ENCODE results near the gene RNF123.

Gene RNF123

GRCh38 chr3:49724586-49724985 lies 35.2 kb downstream of the RNF123 start:
- ATAC-seq (replicated peaks) (peak; percentile 18), DNase-seq (peak; percentile 20 to 30 (median 24))
- Mint-ChIP-seq H3K4me1 (ENCODE audit: low read depth in 2 of 2) (peaks cover 22 to 27% of the 10 kb centered on the region in 2 donors), H3K36me3 (ENCODE audit: insufficient read depth) (peaks cover 44% of the 10 kb centered on the region), H3K27me3 (no peaks in the 10 kb centered on the region), H3K27ac (peak overlapping the region; percentile 95 to 99), H3K4me3 (peak overlapping the region; percentile 89 to 96), H3K9me3 (no peaks in the 10 kb centered on the region)

GRCh38 chr3:49725906-49726681 lies 36.7 kb downstream of the RNF123 start:
- ATAC-seq (replicated peaks) (no peak), DNase-seq (no peak)
- H3K27ac Mint-ChIP-seq = peak overlapping the region; percentile 95 to 99
- H3K27me3 Mint-ChIP-seq = no peaks in the 10 kb centered on the region
- H3K9me3 Mint-ChIP-seq = no peaks in the 10 kb centered on the region
- no peak overlapping the region for H3K4me3 Mint-ChIP-seq
- H3K36me3 Mint-ChIP-seq (ENCODE audit: insufficient read depth) = peaks cover 41% of the 10 kb centered on the region
- H3K4me1 Mint-ChIP-seq (ENCODE audit: low read depth in 2 of 2) = peaks cover 16 to 23% of the 10 kb centered on the region in 2 donors

DNA sequence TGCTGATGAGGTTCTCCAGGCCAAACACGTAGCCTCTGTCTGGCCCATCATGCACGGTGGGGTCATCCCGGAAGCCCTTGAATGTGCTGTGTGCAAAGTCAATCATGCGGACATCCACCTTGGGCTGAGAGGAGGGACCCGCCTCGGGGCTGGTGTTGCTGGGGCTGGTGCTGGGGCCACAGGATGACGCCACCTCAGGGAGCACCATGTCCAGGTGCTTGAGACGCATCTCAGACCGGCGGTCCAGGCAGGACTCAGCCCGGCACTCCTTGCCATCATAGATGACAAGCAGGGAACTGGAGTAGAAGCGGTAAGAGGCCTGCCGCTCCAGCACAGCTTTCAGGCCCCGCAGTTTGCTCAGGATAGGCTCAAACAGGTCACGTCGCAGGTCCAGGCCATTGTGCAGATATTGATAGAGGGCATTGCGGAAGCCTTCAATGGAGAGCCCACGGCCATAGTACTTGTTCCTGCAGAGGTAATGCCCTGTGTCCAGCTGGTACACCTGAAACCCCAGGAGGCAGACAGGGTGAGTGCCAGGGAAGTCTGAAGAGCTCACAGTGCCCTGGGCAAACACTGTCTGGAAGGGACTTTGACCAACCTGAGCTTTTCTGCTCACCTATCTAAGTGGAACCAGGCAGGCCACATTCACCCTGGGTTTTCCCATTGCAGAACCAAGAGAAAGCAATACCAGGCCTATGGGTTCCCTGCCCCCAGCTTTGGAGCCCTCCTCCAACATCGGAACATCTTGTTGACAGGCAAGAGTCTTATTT lies 38.0 kb downstream of the RNF123 start:
- Mint-ChIP-seq H3K36me3 (ENCODE audit: insufficient read depth) (peaks cover 45% of the 10 kb centered on the region), H3K4me1 (ENCODE audit: low read depth in 2 of 2) (peaks cover 15 to 16% of the 10 kb centered on the region in 2 donors), H3K4me3 (no peak overlapping the region), H3K27ac (no peak overlapping the region), H3K27me3 (no peaks in the 10 kb centered on the region), H3K9me3 (no peaks in the 10 kb centered on the region)
- no peak for ATAC-seq (replicated peaks)
- DNase-seq = no peak

- no peaks in the 10 kb centered on the region for H3K27me3 Mint-ChIP-seq
- peaks cover 10 to 12% of the 10 kb centered on the region in 2 donors for H3K4me1 Mint-ChIP-seq (ENCODE audit: low read depth in 2 of 2)
- DNase-seq (no peak), ATAC-seq (replicated peaks) (no peak)
- no peak overlapping the region for H3K27ac Mint-ChIP-seq
- peaks cover 45% of the 10 kb centered on the region for H3K36me3 Mint-ChIP-seq (ENCODE audit: insufficient read depth)
- no peak overlapping the region for H3K4me3 Mint-ChIP-seq
- H3K9me3 Mint-ChIP-seq = no peaks in the 10 kb centered on the region
These were observed 38.6 kb downstream of the RNF123 start for GRCh38 chr3:49727924-49728361.

DNA sequence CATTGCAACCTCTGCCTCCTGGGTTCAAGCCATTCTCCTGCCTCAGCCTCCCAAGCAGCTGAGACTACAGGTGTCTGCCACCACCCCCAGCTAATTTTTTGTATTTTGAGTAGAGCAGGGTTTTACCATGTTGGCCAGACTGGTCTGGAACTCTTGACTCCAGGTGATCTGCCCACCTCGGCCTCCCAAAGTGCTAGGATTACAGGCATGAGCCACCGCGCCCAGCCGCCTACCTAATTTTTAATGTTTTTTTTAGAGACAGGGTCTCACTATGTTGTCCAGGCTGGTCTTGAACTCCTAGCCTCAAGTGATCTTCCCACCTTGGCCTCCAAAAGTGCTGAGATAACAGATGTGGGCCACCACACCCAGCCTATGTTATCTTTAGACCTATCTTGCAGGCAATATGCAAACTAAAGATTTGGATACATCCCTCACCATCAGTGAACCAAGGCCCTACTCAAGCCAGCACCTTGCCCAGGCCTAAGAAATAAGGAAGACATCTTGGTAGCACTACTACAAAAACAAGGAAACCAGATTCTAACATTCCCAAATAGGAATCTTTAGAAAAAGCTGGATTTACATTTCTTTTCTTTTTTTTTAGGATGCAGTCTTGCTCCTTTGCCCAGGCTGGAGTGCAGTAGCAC lies 40.7 kb downstream of the RNF123 start:
- ATAC-seq (replicated peaks) (no peak), DNase-seq (no peak)
- Mint-ChIP-seq H3K9me3 (no peaks in the 10 kb centered on the region), H3K4me1 (ENCODE audit: low read depth in 2 of 2) (no peaks in the 10 kb centered on the region), H3K36me3 (ENCODE audit: insufficient read depth) (peaks cover 40% of the 10 kb centered on the region), H3K4me3 (no peak overlapping the region), H3K27me3 (no peaks in the 10 kb centered on the region), H3K27ac (peak overlapping the region in 1 of 2 donors; percentile 26)

GRCh38 chr3:49732597-49732996 lies 43.2 kb downstream of the RNF123 start:
- peak overlapping the region in 1 of 2 donors; percentile 16 for H3K27ac Mint-ChIP-seq
- H3K4me3 Mint-ChIP-seq = no peak overlapping the region
- H3K4me1 Mint-ChIP-seq (ENCODE audit: low read depth in 2 of 2) = peaks cover 0 to 2% of the 10 kb centered on the region in 2 donors
- ATAC-seq (replicated peaks) = no peak
- H3K9me3 Mint-ChIP-seq = no peaks in the 10 kb centered on the region
- DNase-seq = no peak
- no peaks in the 10 kb centered on the region for H3K27me3 Mint-ChIP-seq
- peaks cover 54% of the 10 kb centered on the region for H3K36me3 Mint-ChIP-seq (ENCODE audit: insufficient read depth)

DNA sequence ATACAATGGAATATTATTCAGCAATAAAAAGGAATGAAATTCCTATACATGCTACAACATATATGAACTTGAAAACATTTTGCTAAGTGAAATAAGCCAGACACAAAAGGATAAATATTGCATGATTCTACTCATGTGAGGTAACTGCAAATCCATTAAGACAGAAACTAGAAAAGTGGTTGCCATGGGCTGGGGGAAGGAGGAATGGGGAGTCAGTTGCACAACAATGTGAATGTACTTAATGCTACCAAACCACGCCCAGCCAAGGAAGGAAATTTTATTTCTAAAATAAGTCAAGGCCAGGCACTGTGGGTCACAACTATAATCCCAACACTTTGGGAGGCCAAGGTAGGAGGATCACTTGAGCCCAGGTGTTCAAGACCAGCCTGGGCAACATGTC lies 44.2 kb downstream of the RNF123 start:
- H3K27ac Mint-ChIP-seq = no peak overlapping the region
- H3K27me3 Mint-ChIP-seq = no peaks in the 10 kb centered on the region
- peaks cover 61% of the 10 kb centered on the region for H3K36me3 Mint-ChIP-seq (ENCODE audit: insufficient read depth)
- peaks cover 0 to 2% of the 10 kb centered on the region in 2 donors for H3K4me1 Mint-ChIP-seq (ENCODE audit: low read depth in 2 of 2)
- no peak overlapping the region for H3K4me3 Mint-ChIP-seq
- H3K9me3 Mint-ChIP-seq = no peaks in the 10 kb centered on the region
- ATAC-seq (replicated peaks) (no peak), DNase-seq (no peak)

GRCh38 chr3:49734752-49735151 lies 45.4 kb downstream of the RNF123 start:
- H3K4me1 Mint-ChIP-seq (ENCODE audit: low read depth in 2 of 2) = peaks cover 0 to 2% of the 10 kb centered on the region in 2 donors
- peaks cover 65% of the 10 kb centered on the region for H3K36me3 Mint-ChIP-seq (ENCODE audit: insufficient read depth)
- H3K4me3 Mint-ChIP-seq = no peak overlapping the region
- no peaks in the 10 kb centered on the region for H3K9me3 Mint-ChIP-seq
- no peak overlapping the region for H3K27ac Mint-ChIP-seq
- no peak for DNase-seq
- no peak for ATAC-seq (replicated peaks)
- no peaks in the 10 kb centered on the region for H3K27me3 Mint-ChIP-seq

- DNase-seq = no peak
- no peaks in the 10 kb centered on the region for H3K9me3 Mint-ChIP-seq
- H3K36me3 Mint-ChIP-seq (ENCODE audit: insufficient read depth) = peaks cover 42% of the 10 kb centered on the region
- H3K27me3 Mint-ChIP-seq = no peaks in the 10 kb centered on the region
- H3K4me1 Mint-ChIP-seq (ENCODE audit: low read depth in 2 of 2) = peaks cover 0 to 2% of the 10 kb centered on the region in 2 donors
- ATAC-seq (replicated peaks) = no peak
- no peak overlapping the region for H3K27ac Mint-ChIP-seq
- H3K4me3 Mint-ChIP-seq = no peak overlapping the region
These were observed 48.8 kb downstream of the RNF123 start for GRCh38 chr3:49738067-49738713.

- Mint-ChIP-seq H3K27me3 (no peaks in the 10 kb centered on the region), H3K27ac (peak overlapping the region in 1 of 2 donors; percentile 35), H3K36me3 (ENCODE audit: insufficient read depth) (peaks cover 50% of the 10 kb centered on the region), H3K4me1 (ENCODE audit: low read depth in 2 of 2) (peaks cover 4 to 7% of the 10 kb centered on the region in 2 donors), H3K9me3 (no peaks in the 10 kb centered on the region), H3K4me3 (no peak overlapping the region)
- no peak for DNase-seq
- ATAC-seq (replicated peaks) = no peak
These were observed 51.1 kb downstream of the RNF123 start for GRCh38 chr3:49740427-49740826.

DNA sequence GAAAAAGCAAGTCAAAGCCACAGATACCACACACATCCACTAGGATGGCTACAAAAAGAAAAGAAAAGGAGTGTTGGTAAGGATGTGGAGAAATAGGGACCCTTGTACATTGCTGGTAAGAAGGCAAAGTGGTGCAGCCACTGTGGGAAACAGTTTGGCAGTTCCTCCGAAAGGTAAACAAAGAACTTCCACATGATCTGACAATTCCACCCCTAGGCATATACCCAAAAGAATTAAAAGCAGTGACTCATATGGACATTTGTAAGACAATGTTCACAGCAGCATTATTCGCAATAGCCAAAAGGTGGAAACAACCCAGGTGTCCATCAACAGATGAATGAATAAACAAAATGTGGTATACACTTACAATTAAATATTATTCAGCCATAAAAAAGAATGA lies 56.6 kb downstream of the RNF123 start:
- Mint-ChIP-seq H3K9me3 (no peaks in the 10 kb centered on the region), H3K4me1 (ENCODE audit: low read depth in 2 of 2) (peaks cover 8 to 18% of the 10 kb centered on the region in 2 donors), H3K4me3 (no peak overlapping the region), H3K36me3 (ENCODE audit: insufficient read depth) (peaks cover 28% of the 10 kb centered on the region), H3K27me3 (no peaks in the 10 kb centered on the region), H3K27ac (no peak overlapping the region)
- ATAC-seq (replicated peaks) (no peak), DNase-seq (no peak)

DNA sequence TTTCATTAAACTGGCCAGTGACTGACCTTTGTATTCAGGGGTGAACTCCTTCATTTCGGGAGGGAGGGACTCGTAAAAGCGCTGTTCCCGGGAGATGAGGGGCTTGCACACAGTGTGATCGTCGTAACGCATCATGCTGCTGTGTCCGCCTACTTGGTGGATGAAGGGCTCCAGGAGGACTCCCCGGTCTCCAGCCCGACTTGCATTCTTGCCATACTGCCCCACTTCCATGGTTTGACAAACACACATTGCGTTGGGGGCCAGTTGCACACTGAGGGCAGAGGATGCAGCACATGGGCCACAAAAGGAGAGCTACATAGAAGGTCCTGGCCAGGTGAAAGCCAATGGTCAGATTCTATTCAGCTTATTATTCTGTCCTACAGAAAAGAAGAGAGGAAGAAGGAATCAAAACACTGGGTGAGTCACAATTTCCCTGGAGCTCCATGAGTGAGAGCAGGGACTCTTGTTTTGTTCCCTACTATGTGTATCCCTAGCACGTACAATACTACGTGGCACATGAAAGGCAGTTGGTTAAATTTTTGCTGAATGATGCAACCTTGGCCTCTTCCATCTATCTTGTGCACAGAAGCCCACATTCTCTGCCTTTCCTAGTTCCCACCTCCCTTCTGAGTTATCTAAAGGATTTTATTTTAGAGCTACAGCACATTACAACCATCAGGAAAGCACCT lies 58.6 kb downstream of the RNF123 start:
- peak overlapping the region in 1 of 2 donors; percentile 62 for H3K27ac Mint-ChIP-seq

More for the DNA sequence above, 58.6 kb downstream of the RNF123 start:
- Mint-ChIP-seq H3K27me3 (no peaks in the 10 kb centered on the region), H3K4me3 (no peak overlapping the region), H3K4me1 (ENCODE audit: low read depth in 2 of 2) (peaks cover 9 to 20% of the 10 kb centered on the region in 2 donors), H3K36me3 (ENCODE audit: insufficient read depth) (peaks cover 29% of the 10 kb centered on the region), H3K9me3 (no peaks in the 10 kb centered on the region)
- DNase-seq = no peak
- no peak for ATAC-seq (replicated peaks)

Measured in effector memory CD8-positive, alpha-beta T cell (primary cell).